GM21619 (cell line): ENCODE data around the gene APOL5.

Source experiments
- ATAC-seq: cut with Tn5 transposase; IDR thresholded peaks from one replicate; pipeline ENCODE4 v1.9.1; 2021; ENCODE audit not compliant: unreplicated experiment

Gene APOL5

DNA sequence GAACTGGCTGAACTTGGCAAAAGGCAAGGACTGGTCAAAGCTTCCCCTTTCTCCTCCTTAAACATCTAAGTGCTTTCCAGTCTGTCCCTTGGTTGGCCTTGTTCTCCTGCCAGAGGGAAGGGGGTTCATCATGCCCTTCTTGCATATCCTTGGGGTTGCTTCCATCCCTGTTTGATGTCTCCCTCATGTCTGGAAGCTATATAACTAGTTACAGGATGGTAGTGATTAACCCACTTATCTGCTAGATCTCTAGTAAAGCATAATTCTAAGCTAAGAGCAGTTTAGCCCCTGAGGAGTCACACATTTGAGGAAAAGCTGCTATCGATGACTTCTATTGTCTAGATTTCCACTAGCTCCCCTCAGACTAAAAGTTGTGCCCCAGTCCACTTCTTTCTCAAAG lies 22.9 kb downstream of the APOL5 start:
- ATAC-seq = no peak

DNA sequence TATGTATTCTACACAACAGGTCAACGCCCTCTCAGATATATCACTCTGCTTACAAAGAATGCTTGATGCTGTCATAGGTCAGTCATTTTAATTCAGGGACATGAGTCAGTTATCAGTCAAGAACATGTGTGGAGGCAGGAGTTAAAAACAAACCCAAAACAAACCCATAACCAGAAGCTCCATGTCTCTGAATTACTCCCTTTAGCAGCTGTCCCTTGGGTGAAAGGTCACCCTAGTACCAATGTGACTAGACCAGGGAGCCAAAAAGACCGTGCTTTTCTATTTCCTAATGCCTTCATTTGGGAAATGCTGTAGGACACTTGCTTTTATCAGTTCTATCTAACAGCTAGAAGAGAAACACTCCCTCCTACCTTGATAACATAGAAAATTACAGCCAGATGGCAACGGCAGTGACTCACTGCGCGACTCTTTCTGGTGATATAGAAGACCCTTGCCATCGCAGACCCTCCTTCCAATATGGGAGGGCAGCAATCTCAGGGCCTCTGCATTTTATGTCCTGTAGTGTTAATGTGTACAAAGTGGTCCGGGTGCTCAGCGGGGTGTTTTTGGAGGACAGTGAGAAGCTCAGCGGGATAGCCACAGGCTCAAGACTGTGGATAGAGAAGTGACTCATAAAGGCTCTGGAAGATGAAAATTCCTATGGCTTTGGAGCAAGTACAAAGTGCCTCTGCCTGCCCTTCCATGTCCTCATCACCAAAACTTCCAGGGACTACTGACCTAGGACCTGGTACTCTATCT lies 24.8 kb downstream of the APOL5 start:
- no peak for ATAC-seq

- no peak for ATAC-seq
Observed at GRCh38 chr22:35743326-35743860, 25.7 kb downstream of the APOL5 start.

- ATAC-seq = no peak
Observed at GRCh38 chr22:35746248-35746647, 28.6 kb downstream of the APOL5 start.

GRCh38 chr22:35746946-35747703 lies 29.5 kb downstream of the APOL5 start:
- no peak for ATAC-seq

DNA sequence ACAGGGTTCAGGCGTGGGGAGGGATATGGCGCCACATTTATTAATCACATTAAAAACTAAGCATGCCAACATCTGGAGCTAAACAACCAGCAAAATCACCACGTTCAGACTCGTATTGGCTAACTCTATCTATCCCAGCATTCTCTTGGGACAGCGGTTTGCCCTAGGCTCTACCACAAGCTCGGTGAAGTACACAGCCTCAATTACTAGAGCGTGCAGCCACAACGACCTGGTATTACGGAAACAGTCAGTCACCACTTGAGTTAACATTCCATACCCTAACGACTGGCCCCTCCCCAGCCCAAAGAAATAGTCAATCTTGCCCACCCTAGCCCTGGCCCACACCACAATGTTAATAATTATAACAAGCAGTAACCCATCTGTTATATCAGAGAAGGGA lies 32.1 kb downstream of the APOL5 start:
- ATAC-seq = peak; percentile 89

DNA sequence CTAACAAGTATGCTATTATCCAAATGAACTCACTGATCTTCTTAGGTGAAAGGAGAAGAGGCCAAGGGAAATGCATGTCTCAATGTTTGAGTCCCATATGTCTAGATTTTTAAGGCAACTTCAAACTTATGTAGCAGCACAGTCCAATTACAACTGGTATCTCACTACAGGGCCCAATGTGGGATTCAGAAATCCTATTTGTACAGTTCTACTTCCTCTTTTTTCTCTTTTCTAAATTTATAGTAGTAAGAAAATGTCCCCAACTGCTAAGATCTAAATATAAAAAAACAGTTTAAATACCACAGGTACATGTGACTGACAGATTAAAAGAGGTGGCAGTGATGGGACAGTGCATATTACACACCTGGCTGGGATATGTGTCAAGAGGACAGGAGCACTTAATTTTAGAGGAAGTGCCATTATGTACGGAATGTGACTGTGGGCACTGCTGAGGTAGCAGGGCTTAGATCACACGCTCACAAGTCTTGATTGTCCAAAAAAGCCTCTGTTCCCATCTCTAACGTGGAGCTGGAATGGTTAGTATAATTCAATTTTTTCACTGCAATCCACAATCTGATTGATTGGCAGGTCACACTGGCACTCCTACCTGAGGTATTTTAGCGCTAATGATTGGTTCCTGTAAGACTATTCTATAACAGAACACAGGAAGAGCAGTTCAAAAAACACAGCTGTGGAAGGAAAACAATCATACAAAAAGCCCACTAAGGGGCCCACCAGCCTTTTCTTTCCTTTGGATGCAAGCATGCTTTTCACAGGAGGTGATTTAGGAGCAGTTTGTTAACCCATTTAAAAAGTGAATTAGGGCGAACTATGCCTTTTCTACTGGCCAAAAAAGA lies 34.6 kb downstream of the APOL5 start:
- no peak for ATAC-seq

DNA sequence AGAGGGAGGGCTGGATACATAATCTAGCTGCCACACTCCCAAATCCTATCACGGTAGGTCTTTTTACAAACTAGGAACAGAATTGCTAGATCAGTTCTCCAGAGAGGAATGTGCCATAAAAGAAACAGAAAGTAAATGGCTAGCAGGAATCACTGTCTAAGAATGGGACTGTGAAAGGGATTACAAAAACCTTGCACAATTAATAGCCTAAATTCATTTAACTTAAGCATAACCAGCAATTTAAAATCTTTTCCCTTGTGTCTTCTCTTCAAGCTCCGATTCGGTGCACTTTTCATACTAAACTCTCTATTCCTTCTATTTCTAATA lies 35.2 kb downstream of the APOL5 start:
- no peak for ATAC-seq

- no peak for ATAC-seq
Observed at GRCh38 chr22:35754761-35755160, 37.1 kb downstream of the APOL5 start.

- no peak for ATAC-seq
Observed at GRCh38 chr22:35756722-35757121, 39.0 kb downstream of the APOL5 start.

- ATAC-seq = no peak
Observed at GRCh38 chr22:35758394-35758793, 40.7 kb downstream of the APOL5 start.

DNA sequence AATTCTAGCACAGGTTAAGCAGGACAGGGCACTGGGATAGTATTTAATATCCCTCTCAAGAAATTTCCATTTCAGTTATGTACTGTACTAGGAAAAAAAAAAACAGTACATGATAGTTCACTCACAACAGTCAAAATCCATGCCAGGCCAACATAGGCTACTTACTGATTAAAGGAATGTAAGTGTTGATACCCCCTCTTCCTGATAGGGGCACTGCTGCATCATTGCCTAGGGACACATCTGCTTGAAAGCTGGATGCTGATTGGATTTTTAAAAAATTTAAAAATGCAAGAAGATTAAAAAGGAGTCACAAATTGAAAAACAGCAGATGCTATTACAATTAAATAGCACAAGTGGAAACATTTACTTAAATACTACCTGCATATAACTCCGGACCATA lies 43.4 kb downstream of the APOL5 start:
- no peak for ATAC-seq

DNA sequence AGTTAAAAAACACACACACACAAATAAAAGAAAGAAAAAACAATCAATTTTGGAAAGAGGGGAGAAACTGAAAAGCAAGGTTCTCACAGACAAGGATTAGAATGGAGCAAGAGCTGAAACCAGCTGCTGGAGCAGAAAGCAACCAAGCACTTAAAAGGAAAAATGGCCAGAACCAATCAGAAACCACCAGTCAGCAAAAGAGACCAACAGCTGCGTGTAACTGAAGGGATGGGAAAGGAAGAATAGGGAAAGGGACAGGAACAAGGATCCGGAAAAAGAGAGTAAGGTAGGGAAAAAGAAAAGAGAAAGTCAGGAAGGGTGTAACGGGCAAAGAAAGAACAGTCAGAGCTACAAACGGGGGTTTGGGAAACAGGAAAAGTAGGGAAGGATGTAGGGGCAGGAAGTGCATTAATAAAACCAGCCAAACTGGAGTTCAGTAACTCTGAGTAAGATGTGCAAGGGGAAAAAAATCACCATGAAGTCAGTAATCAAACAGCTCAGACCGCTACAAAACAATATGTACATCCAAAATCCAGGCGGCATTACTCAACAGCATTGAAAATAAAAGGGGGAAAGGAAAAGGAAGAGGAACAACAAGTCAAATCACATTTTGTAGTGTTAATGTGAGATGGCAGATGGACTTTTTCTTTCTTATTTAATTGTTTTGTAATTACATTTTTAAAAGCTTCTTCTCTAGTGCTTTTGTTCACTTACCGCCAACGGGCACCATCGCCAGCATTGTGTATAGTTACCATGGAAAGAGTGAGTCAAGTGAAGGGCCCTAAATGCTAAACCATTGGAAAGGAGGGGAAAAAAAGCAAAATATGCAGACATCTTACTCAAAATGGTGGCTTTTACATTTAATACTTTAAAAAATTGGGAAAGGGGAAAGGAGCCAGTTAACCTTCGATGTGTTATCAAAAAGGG lies 49.2 kb downstream of the APOL5 start:
- no peak for ATAC-seq

GRCh38 chr22:35769974-35770373 lies 52.3 kb downstream of the APOL5 start:
- ATAC-seq = no peak

GRCh38 chr22:35775339-35775738 lies 57.7 kb downstream of the APOL5 start:
- no peak for ATAC-seq

- ATAC-seq = no peak
Observed at GRCh38 chr22:35777335-35777975, 59.8 kb downstream of the APOL5 start.
